Upper lobe of left lung (tissue), 4 donors: ENCODE measurements around the gene CHL1.

Source experiments
- EP300 ChIP-seq, 4 donors: sonication (generic); formaldehyde crosslinking; IDR thresholded peaks; one replicate each; pipeline ENCODE4 v1.5.1; 2017; ENCODE audit warnings: antibody characterized with exemption in 4 of 4, control low read depth in 2 of 4
- POLR2A ChIP-seq, 4 donors: fragments of 450-650 bp; IDR thresholded peaks; one replicate each; pipeline ENCODE4 v1.5.1; 2016 to 2017; ENCODE audit warnings: antibody characterized with exemption in 4 of 4, mild to moderate bottlenecking in 2 of 4
- TF ChIP-seq, protein P1 (sequence below), 6 experiments: fragments of 450-650 bp in 4 of 6; fragments of 200-600 bp in 2 of 6; sonication (generic) in 2 of 6; IDR thresholded peaks; one replicate each; pipeline ENCODE4 v1.5.1; 2016 to 2019; ENCODE audit warnings: antibody characterized with exemption in 6 of 6

DNA sequence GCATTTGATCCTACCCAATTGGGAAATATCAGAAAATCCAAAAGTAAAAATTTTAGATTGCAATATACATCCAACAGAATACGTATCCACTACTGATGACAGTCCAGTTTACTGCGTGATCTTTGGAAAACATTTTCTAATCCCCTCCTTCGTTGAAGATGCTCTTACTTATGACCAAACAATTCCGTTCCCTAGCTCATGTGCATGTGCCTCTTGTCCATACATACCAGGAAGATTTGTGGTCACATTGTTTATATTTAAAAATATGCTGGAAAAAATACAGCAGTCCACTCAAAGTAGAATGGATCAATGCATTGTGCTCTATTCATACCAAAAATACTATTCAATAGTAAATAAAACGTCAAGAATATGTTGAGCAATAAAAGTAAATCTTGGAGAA lies 135.3 kb downstream of the CHL1 start:
- TF ChIP-seq, protein P1, sequence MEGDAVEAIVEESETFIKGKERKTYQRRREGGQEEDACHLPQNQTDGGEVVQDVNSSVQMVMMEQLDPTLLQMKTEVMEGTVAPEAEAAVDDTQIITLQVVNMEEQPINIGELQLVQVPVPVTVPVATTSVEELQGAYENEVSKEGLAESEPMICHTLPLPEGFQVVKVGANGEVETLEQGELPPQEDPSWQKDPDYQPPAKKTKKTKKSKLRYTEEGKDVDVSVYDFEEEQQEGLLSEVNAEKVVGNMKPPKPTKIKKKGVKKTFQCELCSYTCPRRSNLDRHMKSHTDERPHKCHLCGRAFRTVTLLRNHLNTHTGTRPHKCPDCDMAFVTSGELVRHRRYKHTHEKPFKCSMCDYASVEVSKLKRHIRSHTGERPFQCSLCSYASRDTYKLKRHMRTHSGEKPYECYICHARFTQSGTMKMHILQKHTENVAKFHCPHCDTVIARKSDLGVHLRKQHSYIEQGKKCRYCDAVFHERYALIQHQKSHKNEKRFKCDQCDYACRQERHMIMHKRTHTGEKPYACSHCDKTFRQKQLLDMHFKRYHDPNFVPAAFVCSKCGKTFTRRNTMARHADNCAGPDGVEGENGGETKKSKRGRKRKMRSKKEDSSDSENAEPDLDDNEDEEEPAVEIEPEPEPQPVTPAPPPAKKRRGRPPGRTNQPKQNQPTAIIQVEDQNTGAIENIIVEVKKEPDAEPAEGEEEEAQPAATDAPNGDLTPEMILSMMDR (IDR thresholded peaks at IDR 0.05), result no peak
- TF ChIP-seq EP300 (IDR thresholded peaks at IDR 0.05) (no peak), POLR2A (IDR thresholded peaks at IDR 0.05) (no peak)
